Osteoblast (primary cell): ENCODE measurements around the gene SPATA1. TPM values are rescaled to one million over a fixed set of nuclear protein-coding genes. Genes with fewer than 3 reads are reported as not detected.

Experiments used
- DNase-seq: peaks from one replicate; pipeline ENCODE4 v3.0.0; 2011; ENCODE audit warnings: low spot score, mixed read lengths; ENCODE audit not compliant: insufficient read length; ENCODE audit errors: missing footprints
- H2AFZ ChIP-seq: 2 replicates; pipeline ENCODE4 v1.6.0; 2011; ENCODE audit warnings: mild to moderate bottlenecking, low read length
- H3K27ac ChIP-seq: 2 replicates; pipeline ENCODE4 v1.5.1; 2011; ENCODE audit warnings: mild to moderate bottlenecking, low read depth, low read length, moderate library complexity
- H3K27me3 ChIP-seq: 2 replicates; pipeline ENCODE4 v1.6.0; 2012; ENCODE audit warnings: mild to moderate bottlenecking, control low read depth, inconsistent platforms, low read length, moderate library complexity; ENCODE audit not compliant: insufficient read depth
- H3K36me3 ChIP-seq: 2 replicates; pipeline ENCODE4 v1.5.1; 2011; ENCODE audit warnings: mild to moderate bottlenecking, low read length, control low read depth, moderate library complexity; ENCODE audit not compliant: insufficient read depth
- H3K4me1 ChIP-seq: 2 replicates; pipeline ENCODE4 v1.5.1; 2011; ENCODE audit warnings: mild to moderate bottlenecking, low read length, control low read depth, moderate library complexity; ENCODE audit not compliant: insufficient read depth
- H3K4me2 ChIP-seq: 2 replicates; pipeline ENCODE4 v1.6.0; 2011; ENCODE audit warnings: mild to moderate bottlenecking, low read length; ENCODE audit not compliant: insufficient read depth
- H3K4me3 ChIP-seq: fragments of 200-600 bp; sonication (generic); 3 replicates; pipeline ENCODE4 v1.5.1; 2012; ENCODE audit warnings: mild to moderate bottlenecking, low read length, inconsistent platforms; ENCODE audit not compliant: insufficient read depth
- H3K79me2 ChIP-seq: 2 replicates; pipeline ENCODE4 v1.6.0; 2012; ENCODE audit warnings: mild to moderate bottlenecking, low read length, control low read depth, inconsistent platforms; ENCODE audit not compliant: insufficient read depth
- H3K9me3 ChIP-seq: 2 replicates; pipeline ENCODE4 v1.5.1; 2011; ENCODE audit warnings: low read depth, low read length, control low read depth
- H4K20me1 ChIP-seq: 2 replicates; pipeline ENCODE4 v1.6.0; 2012; ENCODE audit warnings: mild to moderate bottlenecking, low read length, control low read depth; ENCODE audit not compliant: insufficient read depth
- CTCF ChIP-seq: IDR thresholded peaks from 2 replicates; pipeline ENCODE4 v1.5.1; 2011; ENCODE audit warnings: mild to moderate bottlenecking, low read depth, low read length, moderate library complexity; ENCODE audit errors: extremely low read depth
- total RNA-seq: library from RNA; depleted of rRNA; stranded (reverse); fragments of >200 nt; gene quantifications from 2 replicates; pipeline ENCODE4 v1.2.3, GENCODE V29; 2012

SPATA1 gene
- 1.8 and 2.1 TPM in 2 replicates for total RNA-seq

GRCh38 chr1:84506002-84506728 lies at the start of gene SPATA1, which contains the start of gene GNG5:
Gene SPATA1 (plus strand): TSS chr1:84506386. CDS start chr1:84516360, 9,974 bp downstream.
Gene GNG5 (minus strand): TSS chr1:84506581. CDS start chr1:84506091, 490 bp downstream.
- peak; percentile 99 for DNase-seq
- peaks cover 27% of the 10 kb centered on the region for H3K4me1 ChIP-seq
- H3K4me3 ChIP-seq: peak within 1 kb of the TSS; percentile 91
- H3K9me3 ChIP-seq: no peaks in the 10 kb centered on the region
- no peaks in the 10 kb centered on the region for H3K27me3 ChIP-seq
- H3K79me2 ChIP-seq: peaks cover 54% of the 10 kb centered on the region
- TF ChIP-seq CTCF: no peak
- H2AFZ ChIP-seq: peak within 1 kb of the TSS; percentile 92
- H4K20me1 ChIP-seq: peaks cover 35% of the 10 kb centered on the region
- H3K27ac ChIP-seq: peak within 1 kb of the TSS; percentile 97
- peak within 1 kb of the TSS; percentile 94 for H3K4me2 ChIP-seq
- peaks cover 19% of the 10 kb centered on the region for H3K36me3 ChIP-seq

- H3K36me3 ChIP-seq: no peaks in the 10 kb centered on the region
- H3K79me2 ChIP-seq: no peaks in the 10 kb centered on the region
- no peak overlapping the region for H3K4me2 ChIP-seq
- no peaks in the 10 kb centered on the region for H3K4me1 ChIP-seq
- H3K4me3 ChIP-seq: no peak overlapping the region
- TF ChIP-seq CTCF: no peak
- H2AFZ ChIP-seq: no peak overlapping the region
- no peak overlapping the region for H3K27ac ChIP-seq
- peaks cover 48% of the 10 kb centered on the region for H3K27me3 ChIP-seq
- no peaks in the 10 kb centered on the region for H4K20me1 ChIP-seq
- H3K9me3 ChIP-seq: no peaks in the 10 kb centered on the region
- DNase-seq: no peak
These were observed 44.1 kb upstream of the SPATA1 start for GRCh38 chr1:84462118-84462517.

DNA sequence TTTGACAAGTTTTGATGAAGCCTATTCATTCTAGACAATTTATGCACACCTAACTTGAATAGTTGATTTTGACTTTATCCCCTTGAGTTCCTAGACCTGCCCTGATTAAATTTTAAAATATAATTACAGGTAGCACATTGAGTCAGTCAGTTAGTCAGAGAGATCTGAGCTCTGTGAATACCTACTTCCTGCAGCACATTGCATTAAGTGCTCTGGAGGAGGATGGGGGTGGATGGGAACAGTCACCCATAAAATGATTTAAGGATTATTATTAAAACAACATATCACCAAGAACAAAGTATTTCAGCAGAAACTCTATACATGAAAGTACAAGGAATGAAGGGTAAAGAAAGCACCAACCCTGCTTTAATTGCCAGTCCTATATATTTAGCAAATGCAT lies 38.9 kb upstream of the SPATA1 start:
- TF ChIP-seq CTCF: no peak
- Histone ChIP-seq H4K20me1 (no peaks in the 10 kb centered on the region), H3K79me2 (no peaks in the 10 kb centered on the region), H3K27ac (no peak overlapping the region), H3K27me3 (peaks cover 58% of the 10 kb centered on the region), H3K4me2 (no peak overlapping the region), H3K9me3 (no peaks in the 10 kb centered on the region), H2AFZ (no peak overlapping the region), H3K4me1 (no peaks in the 10 kb centered on the region), H3K36me3 (no peaks in the 10 kb centered on the region), H3K4me3 (no peak overlapping the region)
- no peak for DNase-seq

GRCh38 chr1:84476225-84476624 lies 30.0 kb upstream of the SPATA1 start:
- Histone ChIP-seq H3K4me2 (no peak overlapping the region), H3K4me3 (no peak overlapping the region), H3K4me1 (peaks cover 7% of the 10 kb centered on the region), H2AFZ (no peak overlapping the region), H3K27me3 (peaks cover 22% of the 10 kb centered on the region), H3K36me3 (no peaks in the 10 kb centered on the region), H4K20me1 (no peaks in the 10 kb centered on the region), H3K9me3 (no peaks in the 10 kb centered on the region), H3K27ac (no peak overlapping the region), H3K79me2 (peaks cover 25% of the 10 kb centered on the region)
- no peak for DNase-seq
- TF ChIP-seq CTCF: no peak
